GM12891 (cell line): ENCODE results near the gene GRK3.

Experiments
- PAX5 ChIP-seq: IDR thresholded peaks from 2 replicates; pipeline ENCODE4 v1.6.1; 2011; ENCODE audit warnings: low read length, moderate library complexity, mild to moderate bottlenecking; ENCODE audit not compliant: insufficient read depth, severe bottlenecking
- POLR2A ChIP-seq: IDR thresholded peaks from 2 replicates; pipeline ENCODE4 v1.6.1; 2011; ENCODE audit warnings: low read depth, low read length, control low read depth
- POLR2AphosphoS5 ChIP-seq: IDR thresholded peaks from 2 replicates; pipeline ENCODE4 v1.6.1; 2011; ENCODE audit warnings: low read depth, low read length, control low read depth
- POU2F2 ChIP-seq: IDR thresholded peaks from 2 replicates; pipeline ENCODE4 v1.6.1; 2011; ENCODE audit warnings: low read depth, mild to moderate bottlenecking, control low read depth, low read length, moderate library complexity
- TAF1 ChIP-seq: IDR thresholded peaks from 2 replicates; pipeline ENCODE4 v1.6.1; 2011; ENCODE audit warnings: low read depth, low read length, control low read depth

- no peak for TF ChIP-seq POLR2A
- no peak for TF ChIP-seq POU2F2
- TF ChIP-seq POLR2AphosphoS5: no peak
- no peak for TF ChIP-seq TAF1
- no peak for TF ChIP-seq PAX5
Measured at GRCh38 chr22:25660336-25660735, 95.9 kb downstream of the GRK3 start.
